Astrocyte of the cerebellum (primary cell): Measurements from ENCODE around the gene GALK2.

Experiments used
- DNase-seq: peaks from one replicate; pipeline ENCODE4 v3.0.0-alpha.2; 2011; ENCODE audit warnings: low read depth
- H3K4me3 ChIP-seq: 2 replicates; pipeline ENCODE4 v1.5.1; 2011; ENCODE audit warnings: mild to moderate bottlenecking, low read depth, low read length, moderate library complexity
- in situ Hi-C: cut with HindIII; loops from 2 replicates; pipeline ENCODE4 v1.10.0; 2017; ENCODE audit warnings: low sequenced_read_pairs
- TF ChIP-seq, protein P1 (sequence below): IDR thresholded peaks from 2 replicates; pipeline ENCODE4 v1.5.1; 2012; ENCODE audit warnings: low read length, low read depth, moderate library complexity, mild to moderate bottlenecking; ENCODE audit errors: missing control alignments

GALK2 gene

DNA sequence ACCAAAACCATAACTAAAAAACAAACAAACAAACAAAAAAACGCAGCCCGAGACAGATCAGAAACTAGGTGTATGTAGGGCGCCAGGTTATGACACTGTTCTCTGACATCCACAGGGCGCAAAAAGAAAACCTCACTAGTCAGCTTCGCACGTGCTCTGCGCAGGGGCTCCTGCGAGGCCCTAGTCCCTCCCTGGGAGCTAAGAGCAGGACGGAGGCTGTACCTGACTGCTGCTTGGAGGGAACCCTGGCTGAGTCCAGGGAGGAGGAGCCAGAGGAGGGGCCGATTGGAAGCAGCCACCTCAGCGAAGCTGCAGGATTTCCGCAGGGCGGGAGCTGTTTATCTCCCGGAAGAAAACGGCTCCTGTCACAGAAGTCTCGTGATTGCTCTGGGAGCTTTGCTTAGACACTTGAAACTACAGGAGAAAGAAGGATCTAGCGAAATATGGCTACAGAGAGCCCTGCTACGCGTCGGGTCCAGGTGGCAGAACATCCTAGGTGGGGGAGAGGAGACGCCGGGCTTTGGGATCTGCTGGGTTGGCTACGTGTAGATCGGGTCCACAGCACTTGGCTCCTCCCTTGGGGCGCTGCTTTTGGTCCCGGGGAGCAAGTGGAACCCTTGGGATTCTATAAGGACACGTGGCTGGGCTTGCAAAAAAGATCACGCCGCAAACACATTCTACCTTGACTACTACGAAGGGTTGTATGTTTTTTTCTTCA lies at the start of gene GALK2:
Gene GALK2, plus strand, starts transcription at position 368 of the 718 bp plus-strand sequence. Its CDS starts 76 bp downstream, at position 444.
- in situ Hi-C loops = no loop called here
- peak within 1 kb of the TSS; percentile 85 for H3K4me3 ChIP-seq
- DNase-seq = peak; percentile 36
- TF ChIP-seq, protein P1, sequence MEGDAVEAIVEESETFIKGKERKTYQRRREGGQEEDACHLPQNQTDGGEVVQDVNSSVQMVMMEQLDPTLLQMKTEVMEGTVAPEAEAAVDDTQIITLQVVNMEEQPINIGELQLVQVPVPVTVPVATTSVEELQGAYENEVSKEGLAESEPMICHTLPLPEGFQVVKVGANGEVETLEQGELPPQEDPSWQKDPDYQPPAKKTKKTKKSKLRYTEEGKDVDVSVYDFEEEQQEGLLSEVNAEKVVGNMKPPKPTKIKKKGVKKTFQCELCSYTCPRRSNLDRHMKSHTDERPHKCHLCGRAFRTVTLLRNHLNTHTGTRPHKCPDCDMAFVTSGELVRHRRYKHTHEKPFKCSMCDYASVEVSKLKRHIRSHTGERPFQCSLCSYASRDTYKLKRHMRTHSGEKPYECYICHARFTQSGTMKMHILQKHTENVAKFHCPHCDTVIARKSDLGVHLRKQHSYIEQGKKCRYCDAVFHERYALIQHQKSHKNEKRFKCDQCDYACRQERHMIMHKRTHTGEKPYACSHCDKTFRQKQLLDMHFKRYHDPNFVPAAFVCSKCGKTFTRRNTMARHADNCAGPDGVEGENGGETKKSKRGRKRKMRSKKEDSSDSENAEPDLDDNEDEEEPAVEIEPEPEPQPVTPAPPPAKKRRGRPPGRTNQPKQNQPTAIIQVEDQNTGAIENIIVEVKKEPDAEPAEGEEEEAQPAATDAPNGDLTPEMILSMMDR = no peak

DNA sequence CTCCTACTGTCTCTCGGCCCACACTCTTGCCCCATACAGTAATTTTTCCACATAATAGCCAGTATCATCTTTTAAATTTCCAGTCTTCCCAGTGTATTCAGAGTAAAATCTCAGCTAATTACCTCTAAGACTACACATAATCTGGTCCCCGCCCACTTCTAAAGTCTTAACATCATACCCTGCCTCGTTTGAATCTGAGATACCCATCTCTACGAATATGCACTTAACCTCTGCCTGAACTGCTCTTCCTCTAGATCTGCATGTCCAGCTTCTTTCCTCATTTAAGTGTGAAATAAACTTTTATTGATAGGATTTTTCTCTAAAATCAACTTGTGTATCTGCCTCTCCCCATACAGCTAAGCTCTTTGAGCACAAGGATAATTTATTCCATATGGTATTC lies 49.2 kb upstream of the GALK2 start:
- in situ Hi-C loops = no loop called here
- TF ChIP-seq, protein P1 = no peak
- no peak for DNase-seq
- no peak overlapping the region for H3K4me3 ChIP-seq

DNA sequence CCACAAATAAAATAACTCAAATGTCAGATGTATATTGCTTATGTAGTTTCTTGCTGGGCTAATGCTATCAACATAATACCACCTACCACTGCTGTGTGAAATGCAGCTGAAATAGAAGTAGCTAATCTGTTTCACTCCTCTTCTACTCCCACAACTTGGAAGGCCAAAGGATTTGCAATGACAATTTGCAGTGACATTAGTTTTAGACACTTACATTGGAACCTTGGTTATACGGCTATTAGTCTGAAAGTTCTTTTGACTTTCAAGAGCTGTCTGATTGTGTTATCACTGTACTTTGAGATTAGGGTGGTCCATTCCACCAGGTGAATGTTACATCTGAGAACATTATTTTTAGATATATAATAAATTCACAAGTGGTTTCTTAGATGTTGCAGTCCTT lies 48.1 kb upstream of the GALK2 start:
- in situ Hi-C loops = no loop called here
- DNase-seq = no peak
- H3K4me3 ChIP-seq = no peak overlapping the region
- TF ChIP-seq, protein P1 = no peak

DNA sequence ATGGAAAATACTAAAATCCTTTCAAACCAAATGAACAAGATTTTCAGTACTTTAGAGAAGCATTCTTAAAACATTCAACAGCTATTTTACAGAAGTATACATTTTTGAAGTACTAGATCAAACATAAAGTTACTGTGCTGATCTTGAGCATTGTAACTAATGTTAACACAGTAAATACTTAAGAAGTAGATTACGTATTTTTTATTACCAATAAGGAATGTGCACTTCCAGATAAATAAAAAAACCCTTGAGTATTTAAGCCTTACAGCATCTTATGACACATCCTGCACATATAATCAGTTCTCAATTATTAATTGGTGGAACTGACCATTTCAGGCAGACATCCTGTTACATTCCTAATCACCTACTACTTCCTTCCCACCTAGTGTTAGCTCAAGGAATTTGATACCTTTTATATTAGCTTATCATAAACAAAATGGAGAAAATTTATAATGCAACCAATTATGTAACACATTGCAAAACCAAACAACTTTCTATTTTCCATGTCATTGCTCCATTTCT lies 47.4 kb upstream of the GALK2 start:
- TF ChIP-seq, protein P1 = no peak
- in situ Hi-C loops = no loop called here
- no peak for DNase-seq
- no peak overlapping the region for H3K4me3 ChIP-seq

DNA sequence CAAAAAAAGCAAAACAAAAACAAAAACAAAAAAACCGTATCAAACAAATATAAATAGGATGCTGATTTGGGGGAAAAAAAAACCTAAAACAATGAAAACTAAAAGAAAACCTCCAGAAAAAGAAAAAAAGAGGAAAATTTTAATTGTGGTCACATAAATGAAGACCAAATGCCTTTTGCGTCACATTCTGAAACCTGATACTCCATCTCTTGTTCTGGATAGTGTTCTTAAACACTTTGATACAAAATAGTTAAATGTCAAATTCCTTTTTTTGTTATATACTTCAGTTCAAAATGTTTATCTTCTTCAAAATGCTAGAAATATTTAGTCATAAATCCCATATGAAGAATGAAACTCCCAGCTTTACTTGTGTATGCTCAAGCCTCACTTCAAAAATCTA lies 45.7 kb upstream of the GALK2 start:
- TF ChIP-seq, protein P1 = no peak
- in situ Hi-C loops = no loop called here
- no peak for DNase-seq
- no peak overlapping the region for H3K4me3 ChIP-seq

DNA sequence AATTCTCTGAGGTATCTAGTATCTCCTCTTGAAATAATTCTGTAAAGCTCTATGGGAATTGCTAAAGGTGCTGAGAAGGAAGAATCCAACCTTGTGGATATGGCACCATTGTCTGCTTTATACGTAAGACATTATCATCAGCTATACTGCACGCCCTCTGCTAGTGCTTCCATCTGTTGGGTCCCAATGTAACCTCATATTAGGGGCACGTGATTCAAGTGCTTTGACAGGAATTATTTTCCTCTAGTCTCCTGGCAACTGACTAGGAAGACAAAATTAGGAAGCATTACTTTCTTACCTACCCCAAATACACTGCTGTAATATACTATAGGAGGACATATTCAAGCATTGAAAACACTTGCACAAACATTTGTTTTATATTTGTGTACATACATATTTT lies 38.6 kb upstream of the GALK2 start:
- H3K4me3 ChIP-seq = no peak overlapping the region
- TF ChIP-seq, protein P1 = no peak
- no peak for DNase-seq
- in situ Hi-C loops = no loop called here
